C4-2B (cell line): ENCODE data around the gene TOR2A.

Source experiments
- CTCF ChIP-seq: fragments of 450-650 bp; conservative IDR thresholded peaks from 2 replicates; pipeline ENCODE4 v1.5.1; 2017; ENCODE audit warnings: mild to moderate bottlenecking
- ZFX ChIP-seq: fragments of 450-650 bp; IDR thresholded peaks from 2 replicates; pipeline ENCODE4 v1.6.1; 2017

GRCh38 chr9:127698386-127698785 lies 36.7 kb downstream of the TOR2A start:
- no peak for TF ChIP-seq CTCF
- no peak for TF ChIP-seq ZFX
